Measurements from ENCODE around the gene NDNF.

NDNF gene

GRCh38 chr4:121011138-121011537 lies 61.2 kb downstream of the NDNF start:
- ChIA-PET CTCF (interaction anchor here (0.7 to 1.2 kb wide), 2 partner anchors 10 to 432 kb away, joined by 3 read pairs; no protein-coding TSS in a partner anchor), POLR2A (no interaction called here)
- Histone ChIP-seq H3K4me1 (ENCODE audit: control insufficient read depth, insufficient read depth, low read length) (peaks cover 3% of the 10 kb centered on the region; the same call in 1 of the 2 replicates), H3K9me3 (ENCODE audit: control insufficient read depth, insufficient read depth, low read depth, low read length) (no peaks in the 10 kb centered on the region), H3K27ac (ENCODE audit: extremely low read depth, low read depth, low read length) (no peak overlapping the region), H3K36me3 (ENCODE audit: control insufficient read depth in 2 of 2, insufficient read depth in 1 of 2, low read length in 2 of 2) (no peaks in the 10 kb centered on the region), H3K4me3 (ENCODE audit: low read depth, low read length) (no peak overlapping the region)
- no peak for TF ChIP-seq ZNF621 (tag by site-specific recombination; IDR thresholded peaks at IDR 0.05)
- no peak for TF ChIP-seq ZNF280C (tag by site-specific recombination; IDR thresholded peaks at IDR 0.05)
- no peak for TF ChIP-seq ZNF76 (tag by site-specific recombination; IDR thresholded peaks at IDR 0.05; ENCODE audit: borderline replicate concordance, low read depth)
- TF ChIP-seq ZNF239 (tag by site-specific recombination; IDR thresholded peaks at IDR 0.05), result no peak
- no peak for TF ChIP-seq PRDM1 (tag by site-specific recombination; IDR thresholded peaks at IDR 0.05)
- no peak for TF ChIP-seq KLF17 (tag by site-specific recombination; IDR thresholded peaks at IDR 0.05)

- H3K36me3 ChIP-seq (ENCODE audit: control insufficient read depth in 2 of 2, insufficient read depth in 1 of 2, low read length in 2 of 2), result no peaks in the 10 kb centered on the region
- H3K9me3 ChIP-seq (ENCODE audit: control insufficient read depth, insufficient read depth, low read depth, low read length), result no peaks in the 10 kb centered on the region
- H3K27ac ChIP-seq (ENCODE audit: extremely low read depth, low read depth, low read length), result no peak overlapping the region
- TF ChIP-seq ZNF623 (tag by site-specific recombination; IDR thresholded peaks at IDR 0.05) (no peak), ZSCAN18 (tag by site-specific recombination; IDR thresholded peaks at IDR 0.05) (no peak), EGR2 (tag by site-specific recombination; IDR thresholded peaks at IDR 0.05; ENCODE audit: low read depth) (no peak), ZNF184 (tag by site-specific recombination; IDR thresholded peaks at IDR 0.05) (no peak), ZNF791 (tag by site-specific recombination; IDR thresholded peaks at IDR 0.05) (no peak), ZNF624 (tag by site-specific recombination; IDR thresholded peaks at IDR 0.05) (no peak), TRIM28 (IDR thresholded peaks at IDR 0.05; ENCODE audit: borderline replicate concordance, low read length) (no peak), ZNF580 (tag by site-specific recombination; IDR thresholded peaks at IDR 0.05) (no peak), ZNF362 (tag by site-specific recombination; IDR thresholded peaks at IDR 0.05) (no peak), KLF16 (tag by site-specific recombination; IDR thresholded peaks at IDR 0.05) (no peak), TCF7L2 (IDR thresholded peaks at IDR 0.05; ENCODE audit: borderline replicate concordance, low read depth, low read length) (no peak), ZNF426 (tag by site-specific recombination; IDR thresholded peaks at IDR 0.05) (no peak)
- peaks cover 3% of the 10 kb centered on the region; the same call in 1 of the 2 replicates for H3K4me1 ChIP-seq (ENCODE audit: control insufficient read depth, insufficient read depth, low read length)
- no peak overlapping the region for H3K4me3 ChIP-seq (ENCODE audit: low read depth, low read length)
- CTCF ChIA-PET, result interaction anchor here (0.6 to 1.2 kb wide), 2 partner anchors 11 to 24 kb away, joined by 3 read pairs; no protein-coding TSS in a partner anchor
- POLR2A ChIA-PET, result no interaction called here
Observed at GRCh38 chr4:121009578-121010478, 62.5 kb downstream of the NDNF start.

Data from HEK293 (cell line).